Prostate gland (tissue), 2 donors: ENCODE measurements around the gene IQGAP2.

Experiments
- CTCF ChIP-seq, 4 experiments: fragments of 200-600 bp in 2 of 4; fragments of 450-650 bp in 2 of 4; sonication (generic) in 2 of 4; IDR thresholded peaks; 1 replicate in 3 of 4; 2 replicates in 1 of 4; pipeline ENCODE4 v1.5.1; 2016 to 2019; ENCODE audit warnings: antibody characterized with exemption in 4 of 4, mild to moderate bottlenecking in 2 of 4, moderate library complexity in 2 of 4
- POLR2A ChIP-seq: fragments of 450-650 bp; IDR thresholded peaks from one replicate; pipeline ENCODE4 v1.6.1; 2016; ENCODE audit warnings: antibody characterized with exemption, mild to moderate bottlenecking
- POLR2AphosphoS5 ChIP-seq: sonication (generic); formaldehyde crosslinking; IDR thresholded peaks from one replicate; pipeline ENCODE4 v1.6.1; 2017; ENCODE audit warnings: antibody characterized with exemption

GRCh38 chr5:76445830-76446229 is 42.7 kb downstream of the IQGAP2 start:
- TF ChIP-seq CTCF (IDR thresholded peaks at IDR 0.05) (no peak), POLR2A (no peak), POLR2AphosphoS5 (no peak)
